ENCODE data around the gene EGFL7. TPM values are rescaled to one million over a fixed set of nuclear protein-coding genes. Genes with fewer than 3 reads are reported as not detected.

EGFL7 gene
- total and polyA plus RNA-seq, 4 donors = 128 to 379 (median 226) TPM

DNA sequence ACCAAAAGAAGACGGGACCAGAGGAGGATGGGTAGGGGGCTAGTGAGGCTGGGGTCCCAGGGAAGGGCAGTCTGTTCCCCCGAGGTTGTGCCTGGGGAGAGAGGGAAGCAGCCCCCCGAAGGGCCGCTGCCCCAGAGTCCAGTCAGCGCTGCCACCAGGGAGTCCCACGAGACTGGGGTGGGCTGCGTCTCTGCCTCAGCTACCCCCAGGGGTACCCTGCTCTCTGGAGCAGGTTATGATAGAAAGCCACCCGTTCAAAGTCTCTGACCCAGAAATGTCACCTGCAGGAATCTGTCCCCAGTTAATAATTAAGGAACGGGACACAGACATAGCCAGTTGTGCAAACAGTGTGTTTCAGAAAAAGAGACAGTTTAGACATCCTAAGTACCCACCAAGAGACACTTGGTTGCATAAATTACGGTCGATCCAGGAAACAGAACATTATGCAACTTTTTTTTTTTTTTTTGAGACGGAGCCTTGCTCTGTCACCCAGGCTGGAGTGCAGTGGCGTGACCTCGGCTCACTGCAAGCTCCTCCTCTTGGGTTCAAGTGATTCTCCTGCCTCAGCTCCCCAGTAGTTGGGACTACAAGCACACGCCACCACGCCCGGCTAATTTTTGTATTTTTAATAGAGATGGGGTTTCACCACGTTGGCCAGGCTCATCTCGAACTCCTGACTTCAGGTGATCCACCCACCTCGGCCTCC is 35.3 kb downstream of the EGFL7 start:
- Histone ChIP-seq H3K27ac (ENCODE audit: low read depth in 1 of 2, low read length in 1 of 2) (peak overlapping the region in 1 of 2 donors; percentile 76), H3K36me3 (ENCODE audit: control insufficient read depth in 4 of 4, insufficient read depth in 4 of 4, low read length in 4 of 4) (no peaks in the 10 kb centered on the region), H3K9ac (ENCODE audit: insufficient read depth in 1 of 2, low read length in 2 of 2) (no peak overlapping the region), H3K27me3 (ENCODE audit: control insufficient read depth in 3 of 3, insufficient read depth in 3 of 3, low read length in 2 of 3) (peaks cover 0 to 15% (median 12%) of the 10 kb centered on the region in 3 donors), H3K4me1 (ENCODE audit: control insufficient read depth in 5 of 5, insufficient read depth in 5 of 5, low read length in 5 of 5) (peaks cover 0 to 18% (median 10%) of the 10 kb centered on the region in 5 donors), H3K9me3 (ENCODE audit: control insufficient read depth in 4 of 4, insufficient read depth in 3 of 4, low read length in 3 of 4) (no peaks in the 10 kb centered on the region), H3K4me3 (no peak overlapping the region)
- TF ChIP-seq, protein P1, sequence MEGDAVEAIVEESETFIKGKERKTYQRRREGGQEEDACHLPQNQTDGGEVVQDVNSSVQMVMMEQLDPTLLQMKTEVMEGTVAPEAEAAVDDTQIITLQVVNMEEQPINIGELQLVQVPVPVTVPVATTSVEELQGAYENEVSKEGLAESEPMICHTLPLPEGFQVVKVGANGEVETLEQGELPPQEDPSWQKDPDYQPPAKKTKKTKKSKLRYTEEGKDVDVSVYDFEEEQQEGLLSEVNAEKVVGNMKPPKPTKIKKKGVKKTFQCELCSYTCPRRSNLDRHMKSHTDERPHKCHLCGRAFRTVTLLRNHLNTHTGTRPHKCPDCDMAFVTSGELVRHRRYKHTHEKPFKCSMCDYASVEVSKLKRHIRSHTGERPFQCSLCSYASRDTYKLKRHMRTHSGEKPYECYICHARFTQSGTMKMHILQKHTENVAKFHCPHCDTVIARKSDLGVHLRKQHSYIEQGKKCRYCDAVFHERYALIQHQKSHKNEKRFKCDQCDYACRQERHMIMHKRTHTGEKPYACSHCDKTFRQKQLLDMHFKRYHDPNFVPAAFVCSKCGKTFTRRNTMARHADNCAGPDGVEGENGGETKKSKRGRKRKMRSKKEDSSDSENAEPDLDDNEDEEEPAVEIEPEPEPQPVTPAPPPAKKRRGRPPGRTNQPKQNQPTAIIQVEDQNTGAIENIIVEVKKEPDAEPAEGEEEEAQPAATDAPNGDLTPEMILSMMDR (IDR thresholded peaks at IDR 0.05; ENCODE audit: control extremely low read depth, extremely low read depth) = no peak
- DNase-seq = no peak
- ATAC-seq (ENCODE audit: insufficient read depth, low FRiP score) = peak; percentile 7
- WGBS, 2 donors = 42 to 47% methylated on average over 20 of the region's 20 CpGs

DNA sequence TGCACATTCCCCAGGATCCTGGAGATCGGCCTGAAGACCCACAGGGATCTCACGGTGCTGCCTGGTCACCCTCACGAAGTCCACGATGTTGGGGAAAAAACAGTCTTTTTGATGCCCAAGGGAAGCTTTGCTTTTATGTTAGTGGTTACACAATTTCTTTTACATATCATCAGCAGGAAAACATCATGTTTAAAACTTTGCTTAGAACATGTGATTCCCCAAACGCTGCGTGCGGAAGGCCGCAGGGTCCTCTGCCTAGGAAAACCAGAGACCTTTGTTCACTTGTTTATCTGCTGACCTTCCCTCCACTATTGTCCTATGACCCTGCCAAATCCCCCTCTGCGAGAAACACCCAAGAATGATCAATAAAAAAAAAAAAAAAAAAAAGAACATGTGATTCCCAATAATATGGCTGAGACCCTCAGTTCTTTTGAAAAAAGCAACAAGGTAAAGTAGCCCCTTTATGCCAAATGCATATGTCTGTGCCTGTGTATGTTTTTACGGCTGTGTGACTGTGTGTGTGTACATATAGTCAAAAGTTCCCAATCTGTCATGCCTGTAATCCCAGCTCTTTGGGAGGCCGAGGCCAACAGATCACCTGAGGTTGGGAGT is 36.0 kb downstream of the EGFL7 start:
- no peak overlapping the region for H3K4me3 ChIP-seq
- WGBS, 2 donors = 73 to 87% methylated on average over 10 of the region's 11 CpGs
- no peak overlapping the region for H3K9ac ChIP-seq (ENCODE audit: insufficient read depth in 1 of 2, low read length in 2 of 2)
- peaks cover 0 to 15% (median 12%) of the 10 kb centered on the region in 3 donors for H3K27me3 ChIP-seq (ENCODE audit: control insufficient read depth in 3 of 3, insufficient read depth in 3 of 3, low read length in 2 of 3)
- TF ChIP-seq, protein P1 (IDR thresholded peaks at IDR 0.05; ENCODE audit: control extremely low read depth, extremely low read depth) = no peak
- peaks cover 0 to 17% (median 10%) of the 10 kb centered on the region in 5 donors for H3K4me1 ChIP-seq (ENCODE audit: control insufficient read depth in 5 of 5, insufficient read depth in 5 of 5, low read length in 5 of 5)
- DNase-seq (no peak), ATAC-seq (ENCODE audit: insufficient read depth, low FRiP score) (no peak)
- no peaks in the 10 kb centered on the region for H3K9me3 ChIP-seq (ENCODE audit: control insufficient read depth in 4 of 4, insufficient read depth in 3 of 4, low read length in 3 of 4)
- no peaks in the 10 kb centered on the region for H3K36me3 ChIP-seq (ENCODE audit: control insufficient read depth in 4 of 4, insufficient read depth in 4 of 4, low read length in 4 of 4)
- H3K27ac ChIP-seq (ENCODE audit: low read depth in 1 of 2, low read length in 1 of 2) = no peak overlapping the region

DNA sequence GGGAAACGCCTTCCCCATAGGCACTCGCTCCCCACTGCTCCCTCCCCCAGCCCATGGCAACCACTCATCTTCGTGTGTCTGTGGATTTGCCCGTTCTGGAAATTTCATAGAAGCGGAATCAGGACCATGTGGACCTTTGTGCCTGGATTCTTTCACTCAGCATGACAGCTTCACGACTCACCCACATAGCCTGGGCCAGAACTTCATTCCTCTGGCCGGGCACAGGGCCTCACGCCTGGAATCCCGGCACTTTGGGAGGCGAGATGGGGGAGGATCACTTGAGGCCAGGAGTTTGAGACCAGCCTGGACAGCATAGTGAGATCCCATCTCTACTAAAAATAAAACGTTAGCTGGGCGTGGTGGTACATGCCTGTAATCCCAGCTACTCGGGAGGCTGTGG is 37.6 kb downstream of the EGFL7 start:
- no peak for DNase-seq
- no peak overlapping the region for H3K27ac ChIP-seq (ENCODE audit: low read depth in 1 of 2, low read length in 1 of 2)
- H3K36me3 ChIP-seq (ENCODE audit: control insufficient read depth in 4 of 4, insufficient read depth in 4 of 4, low read length in 4 of 4) = no peaks in the 10 kb centered on the region
- peaks cover 0 to 17% (median 10%) of the 10 kb centered on the region in 5 donors for H3K4me1 ChIP-seq (ENCODE audit: control insufficient read depth in 5 of 5, insufficient read depth in 5 of 5, low read length in 5 of 5)
- 76 to 77% methylated on average over 13 of the region's 13 CpGs for WGBS, 2 donors
- ATAC-seq (ENCODE audit: insufficient read depth, low FRiP score) = no peak
- no peak overlapping the region for H3K4me3 ChIP-seq
- no peak overlapping the region for H3K9ac ChIP-seq (ENCODE audit: insufficient read depth in 1 of 2, low read length in 2 of 2)
- H3K9me3 ChIP-seq (ENCODE audit: control insufficient read depth in 4 of 4, insufficient read depth in 3 of 4, low read length in 3 of 4) = no peaks in the 10 kb centered on the region
- TF ChIP-seq, protein P1 (IDR thresholded peaks at IDR 0.05; ENCODE audit: control extremely low read depth, extremely low read depth) = no peak
- peaks cover 0 to 15% (median 12%) of the 10 kb centered on the region in 3 donors for H3K27me3 ChIP-seq (ENCODE audit: control insufficient read depth in 3 of 3, insufficient read depth in 3 of 3, low read length in 2 of 3)
